Measurements from ENCODE around the gene RPF1.
"Not testable (repeated sequence)": the region's sequence is repeated elsewhere in the genome, so short reads cannot be mapped to it uniquely, and the experiment has no call there.

Gene RPF1

GRCh38 chr1:84492726-84493125 is 13.7 kb downstream of the RPF1 start:
- no peak for DNase-seq (ENCODE audit: low read depth, low spot score)

- no peak for DNase-seq (ENCODE audit: low read depth, low spot score)
Observed at GRCh38 chr1:84493747-84494146, 14.7 kb downstream of the RPF1 start.

DNA sequence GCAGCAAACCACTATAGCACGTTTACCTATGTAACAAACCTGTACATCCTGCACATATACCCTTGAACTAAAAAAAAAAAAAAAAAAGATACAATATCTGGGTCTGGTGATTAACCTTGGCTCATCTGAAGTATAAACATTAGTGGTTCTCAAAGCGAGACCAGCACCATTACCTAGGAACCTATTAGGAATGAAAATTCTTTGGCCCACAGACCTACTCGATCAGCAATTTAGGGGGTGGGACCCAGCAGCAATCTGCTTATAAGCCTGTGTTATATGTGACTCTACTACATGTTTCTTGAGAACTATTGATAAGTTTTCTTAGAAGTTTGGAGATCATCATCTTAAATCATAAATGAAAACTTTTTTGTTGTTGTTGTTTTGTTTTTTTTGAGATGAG is 17.4 kb downstream of the RPF1 start:
- DNase-seq (ENCODE audit: low read depth, low spot score) = no peak

- no peak for DNase-seq (ENCODE audit: low read depth, low spot score)
Observed at GRCh38 chr1:84497631-84498275, 18.7 kb downstream of the RPF1 start.

DNA sequence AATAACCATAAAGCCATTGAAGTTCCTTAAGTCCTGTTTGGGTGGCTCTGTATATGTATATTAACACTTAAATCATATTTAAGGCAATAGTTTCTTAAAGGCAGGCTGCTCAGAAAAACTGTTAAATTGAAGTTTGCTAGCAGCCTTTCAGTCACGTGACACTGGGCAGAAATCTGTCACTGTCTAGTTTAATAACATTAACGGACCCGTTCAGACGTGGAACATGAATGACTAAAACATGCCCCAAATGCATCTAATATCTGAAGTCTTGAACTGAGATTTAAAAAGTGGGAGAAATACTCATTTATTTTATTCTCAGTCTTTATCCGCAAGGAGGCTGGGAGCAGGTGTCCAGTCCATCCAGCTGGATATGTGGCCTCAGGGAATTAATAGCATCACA is 23.9 kb downstream of the RPF1 start:
- DNase-seq (ENCODE audit: low read depth, low spot score) = no peak

- DNase-seq (ENCODE audit: low read depth, low spot score) = no peak
Observed at GRCh38 chr1:84504580-84505492, 25.8 kb downstream of the RPF1 start.

GRCh38 chr1:84505493-84506001 is 26.5 kb downstream of the RPF1 start:
- DNase-seq (ENCODE audit: low read depth, low spot score) = peak; percentile 63

- DNase-seq (ENCODE audit: low read depth, low spot score) = peak; percentile 98
Observed at GRCh38 chr1:84506002-84506728, 27.1 kb downstream of the RPF1 start, which contains the start of the genes GNG5 and SPATA1. GNG5 (minus strand) TSS chr1:84506581; CDS start chr1:84506091, 490 bp downstream. SPATA1 (plus strand) TSS chr1:84506386; CDS start chr1:84516360, 9,974 bp downstream.

DNA sequence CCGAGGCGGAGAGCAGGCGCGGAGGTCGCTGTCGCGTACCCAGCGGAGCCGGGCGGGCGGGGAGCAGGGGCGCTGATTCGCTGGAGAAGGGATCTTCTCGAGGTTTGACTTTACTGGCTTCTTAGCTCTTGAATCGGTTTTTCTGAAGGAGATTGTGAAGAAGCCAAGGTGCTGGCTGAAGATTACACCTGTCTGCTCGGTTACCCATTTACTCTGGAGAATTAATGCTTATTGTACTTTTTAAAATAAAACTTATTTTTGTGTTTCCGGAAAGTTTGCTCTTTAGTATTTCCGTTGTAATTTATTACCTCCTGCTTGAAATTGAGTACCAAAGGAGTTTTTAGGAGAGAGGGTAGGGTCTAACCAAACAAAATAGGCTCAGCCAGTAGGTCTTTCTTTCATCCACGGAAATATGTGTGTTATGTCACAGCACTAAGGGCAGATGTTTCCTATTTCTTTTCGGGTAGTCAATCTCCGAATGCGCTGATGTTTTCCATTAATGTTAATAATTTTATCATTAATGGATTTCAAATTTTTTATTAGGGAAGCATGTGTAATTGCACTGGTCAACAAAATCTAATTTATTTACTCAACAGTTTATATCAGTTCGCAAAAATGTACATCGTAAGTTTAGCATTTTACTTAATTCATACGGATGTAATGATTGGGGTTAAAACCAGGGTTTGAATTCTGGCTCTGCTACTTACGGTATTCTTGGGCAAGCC is 27.8 kb downstream of the RPF1 start:
- no peak for DNase-seq (ENCODE audit: low read depth, low spot score)

DNA sequence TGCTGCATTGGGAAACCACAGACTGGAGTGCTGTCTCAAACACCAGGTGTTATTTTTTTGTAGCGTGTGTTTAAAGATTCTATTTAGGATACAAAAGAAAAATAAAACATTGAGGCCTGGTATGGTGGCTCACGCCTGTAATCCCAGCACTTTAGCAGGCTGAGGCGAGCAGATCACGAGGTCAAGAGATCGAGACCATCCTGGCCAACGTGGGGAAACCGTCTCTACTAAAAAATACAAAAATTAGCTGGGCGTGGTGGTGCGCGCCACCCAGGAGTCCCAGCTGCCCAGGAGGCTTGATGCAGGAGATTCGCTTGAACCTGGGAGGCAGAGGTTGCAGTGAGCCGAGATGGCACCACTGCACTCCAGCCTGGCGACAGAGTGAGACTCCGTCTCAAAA is 28.8 kb downstream of the RPF1 start:
- DNase-seq (ENCODE audit: low read depth, low spot score) = not testable (repeated sequence)

GRCh38 chr1:84508510-84508909 is 29.4 kb downstream of the RPF1 start:
- DNase-seq (ENCODE audit: low read depth, low spot score) = no peak

GRCh38 chr1:84509029-84509428 is 30.0 kb downstream of the RPF1 start:
- DNase-seq (ENCODE audit: low read depth, low spot score) = no peak

GRCh38 chr1:84510165-84510564 is 31.1 kb downstream of the RPF1 start:
- DNase-seq (ENCODE audit: low read depth, low spot score) = no peak

- DNase-seq (ENCODE audit: low read depth, low spot score) = no peak
Observed at GRCh38 chr1:84510668-84511067, 31.6 kb downstream of the RPF1 start.

GRCh38 chr1:84524590-84524989 is 45.5 kb downstream of the RPF1 start:
- DNase-seq (ENCODE audit: low read depth, low spot score) = no peak

GRCh38 chr1:84525779-84526178 is 46.7 kb downstream of the RPF1 start:
- no peak for DNase-seq (ENCODE audit: low read depth, low spot score)

- no peak for DNase-seq (ENCODE audit: low read depth, low spot score)
Observed at GRCh38 chr1:84538599-84538998, 59.5 kb downstream of the RPF1 start.

- no peak for DNase-seq (ENCODE audit: low read depth, low spot score)
Observed at GRCh38 chr1:84539972-84540371, 60.9 kb downstream of the RPF1 start.

DNA sequence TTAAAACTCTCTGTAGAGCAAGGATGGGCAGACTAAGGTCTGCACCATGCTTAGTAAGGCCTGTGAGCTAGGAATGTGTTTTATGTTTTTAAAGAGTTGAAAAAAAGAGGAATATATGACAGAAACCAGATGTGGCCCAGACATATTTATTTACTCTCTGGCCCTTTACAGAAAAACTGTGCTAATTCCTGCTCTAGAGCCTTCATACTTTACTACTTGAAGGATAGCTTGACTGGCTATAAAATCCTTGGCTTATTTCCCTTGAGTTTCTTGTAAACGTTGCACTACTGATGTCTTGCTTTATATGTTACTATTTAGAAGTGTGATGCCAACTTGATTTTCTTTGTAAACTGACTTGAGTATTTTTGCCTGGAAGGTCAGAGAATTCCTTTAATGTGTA is 61.7 kb downstream of the RPF1 start:
- no peak for DNase-seq (ENCODE audit: low read depth, low spot score)

DNA sequence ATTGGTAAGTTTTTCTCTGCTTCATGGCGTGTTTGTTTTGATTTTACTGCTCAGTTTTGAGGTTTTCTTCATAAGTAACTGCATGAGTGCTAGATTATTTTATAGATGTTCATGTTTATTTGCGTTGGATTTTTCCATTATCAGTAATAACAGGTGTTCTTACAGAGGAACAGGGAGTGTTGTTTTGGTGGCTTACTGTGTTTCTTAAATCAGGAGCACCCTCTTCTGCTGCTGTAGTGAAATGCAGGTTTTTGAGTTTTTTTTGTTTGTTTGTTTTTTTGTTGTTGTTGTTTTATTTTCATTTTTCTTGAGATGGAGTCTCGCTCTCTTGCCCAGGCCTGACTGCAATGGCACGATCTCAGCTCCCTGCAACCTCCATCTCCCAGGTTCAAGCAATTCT is 62.6 kb downstream of the RPF1 start:
- DNase-seq (ENCODE audit: low read depth, low spot score) = no peak

All from ELF-1 (cell line).